Activated CD4-positive, alpha-beta T cell treated with anti-CD3 and anti-CD28 coated beads, Interleukin-10, Interleukin-2, amounts not matched to agents 100 ng/mL and 50 ng/mL, durations not matched to agents 16 hours and 8 hours (primary cell): ENCODE measurements around the gene CRACR2A.
A peak's percentile ranks its signal among the peaks of the same experiment; 100 is the strongest.

ENCODE experiments used
- DNase-seq: peaks from one replicate; pipeline ENCODE4 v3.0.0-alpha.2; 2020

The CRACR2A gene

DNA sequence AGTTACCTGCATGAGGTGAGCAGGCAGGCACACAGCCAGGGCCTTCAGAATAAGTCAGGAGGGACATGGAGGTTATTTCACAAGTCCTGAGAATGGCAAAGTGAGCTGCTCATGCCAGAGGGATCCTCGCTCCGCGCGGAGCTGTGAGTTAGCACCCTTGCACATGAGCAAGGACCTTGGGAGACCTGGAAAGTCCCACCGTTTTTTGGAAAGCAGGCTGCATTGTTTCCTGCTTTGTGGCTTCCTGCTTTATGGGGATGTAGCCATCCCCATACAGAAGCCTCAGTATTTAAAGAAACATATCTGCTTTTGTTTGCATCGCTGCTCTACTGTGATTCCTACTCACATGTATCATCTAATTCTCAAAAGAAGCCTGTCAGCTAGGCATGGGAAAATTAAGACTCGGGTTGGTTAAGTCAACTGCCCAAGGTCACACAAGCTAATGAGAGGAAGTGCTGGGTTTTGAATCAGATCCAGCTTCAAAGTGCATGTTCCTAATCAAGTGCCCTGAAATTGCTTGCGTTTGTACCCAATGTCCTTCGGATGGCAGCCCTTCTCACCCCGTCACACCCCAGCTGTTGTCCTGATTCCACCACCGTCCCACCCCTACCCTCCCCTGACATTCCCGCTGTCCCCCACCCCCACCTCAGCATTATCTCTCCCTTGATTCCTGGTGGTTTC is 106.2 kb downstream of the CRACR2A start:
- DNase-seq, result no peak

DNA sequence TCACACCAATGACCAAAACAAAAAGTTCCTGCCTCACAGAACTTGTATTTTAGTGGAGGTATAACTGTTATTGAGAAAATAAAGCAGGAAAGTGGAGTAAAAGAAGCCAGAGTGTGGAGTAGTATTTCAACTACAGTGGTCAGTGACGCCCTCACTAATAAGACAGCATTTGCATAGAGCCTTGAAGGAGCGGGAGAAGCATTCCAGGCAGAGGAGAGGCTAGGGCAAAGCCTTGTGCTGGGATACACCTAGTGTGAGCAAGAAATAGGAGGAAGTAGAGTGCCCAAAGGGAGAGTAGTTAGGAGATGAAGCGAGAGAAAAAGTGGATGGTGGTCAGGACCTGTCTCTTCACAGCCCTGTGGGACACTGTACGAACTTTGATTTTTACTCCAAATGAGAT is 107.8 kb downstream of the CRACR2A start:
- DNase-seq, result no peak

DNA sequence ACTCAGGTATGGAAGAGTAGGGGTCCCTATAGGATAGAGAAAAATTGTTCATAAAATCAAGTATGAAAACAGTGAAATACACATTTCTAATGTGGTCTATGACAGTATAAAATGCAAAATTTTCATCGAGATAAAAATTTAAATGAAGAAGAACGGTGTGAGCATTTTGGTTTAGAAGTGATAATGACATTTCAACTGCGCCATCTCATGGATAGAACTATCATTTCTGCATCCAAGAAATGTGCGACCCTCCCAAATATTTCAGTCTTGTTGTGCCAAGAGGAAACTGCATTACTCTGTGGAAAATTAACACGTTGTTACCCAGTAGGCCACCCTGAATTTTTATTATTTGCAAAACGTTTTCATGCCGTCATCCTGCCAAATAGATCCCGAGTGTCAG is 108.8 kb downstream of the CRACR2A start:
- no peak for DNase-seq

DNA sequence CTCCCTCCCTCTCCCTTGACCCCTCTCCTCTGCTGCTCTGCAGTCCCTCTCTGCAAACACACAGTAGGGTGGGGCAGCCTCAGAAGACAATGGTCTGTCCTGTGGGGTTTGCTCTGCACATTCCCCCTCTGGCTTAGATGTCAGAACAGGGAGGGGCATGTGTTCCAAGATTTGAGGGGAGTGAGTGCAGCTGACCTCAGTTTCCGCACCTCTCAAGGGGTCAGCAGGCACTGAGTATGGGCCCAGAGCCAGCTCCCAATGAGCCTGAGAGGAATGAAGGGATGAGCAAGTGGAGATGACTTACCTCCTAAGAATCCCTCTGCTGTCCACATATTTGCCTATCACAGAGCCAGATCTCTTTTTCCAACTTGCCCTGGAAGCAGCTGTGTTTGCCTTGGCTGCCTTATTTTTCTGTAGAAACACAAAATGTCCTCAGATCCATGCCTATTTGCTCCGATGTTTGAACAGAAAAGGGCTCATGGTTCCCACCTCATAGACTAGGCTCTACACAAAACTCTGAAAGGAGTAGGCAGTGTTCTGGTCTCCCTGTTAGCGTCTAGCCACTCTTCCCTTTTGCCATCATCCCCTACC is 111.4 kb downstream of the CRACR2A start:
- DNase-seq, result no peak

DNA sequence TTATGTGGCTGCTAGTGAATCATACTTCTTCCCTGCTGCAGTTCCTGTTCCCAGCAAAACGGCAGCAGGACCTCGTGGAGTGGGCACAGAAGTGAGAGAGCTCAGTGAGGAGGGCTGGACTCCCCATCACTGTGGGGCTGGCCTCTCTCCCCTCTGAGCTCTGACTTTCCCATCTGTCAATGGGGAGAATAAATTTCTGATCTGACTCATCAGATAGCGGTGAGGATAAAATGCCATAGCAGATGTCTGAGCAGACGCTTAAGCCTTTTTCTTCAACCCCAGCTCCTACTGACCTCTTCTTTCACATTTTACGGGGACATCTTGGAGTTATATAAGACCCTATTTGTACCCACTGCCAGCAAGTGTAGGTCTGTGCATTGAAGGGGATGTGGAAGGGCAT is 116.6 kb downstream of the CRACR2A start:
- DNase-seq, result no peak

DNA sequence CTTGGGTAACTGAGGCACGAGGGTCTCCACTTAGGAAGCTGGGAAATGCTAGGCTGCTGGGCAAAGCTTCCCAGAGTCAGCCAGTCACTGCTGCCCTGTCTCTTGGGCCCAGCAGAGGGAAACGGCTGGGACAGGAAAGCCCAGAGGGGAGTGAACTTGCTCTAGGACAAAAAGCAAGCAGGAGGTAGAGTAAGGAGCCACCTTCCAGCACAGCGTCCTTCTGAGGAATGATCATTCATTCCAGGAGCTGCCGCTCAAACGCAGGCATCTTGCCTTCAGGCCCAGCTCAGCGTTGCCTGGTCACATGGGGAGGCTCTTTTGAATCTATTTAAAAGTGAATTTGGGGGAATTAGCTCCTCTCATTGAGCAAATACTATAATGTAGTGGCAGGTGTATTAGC is 118.6 kb downstream of the CRACR2A start:
- no peak for DNase-seq

DNA sequence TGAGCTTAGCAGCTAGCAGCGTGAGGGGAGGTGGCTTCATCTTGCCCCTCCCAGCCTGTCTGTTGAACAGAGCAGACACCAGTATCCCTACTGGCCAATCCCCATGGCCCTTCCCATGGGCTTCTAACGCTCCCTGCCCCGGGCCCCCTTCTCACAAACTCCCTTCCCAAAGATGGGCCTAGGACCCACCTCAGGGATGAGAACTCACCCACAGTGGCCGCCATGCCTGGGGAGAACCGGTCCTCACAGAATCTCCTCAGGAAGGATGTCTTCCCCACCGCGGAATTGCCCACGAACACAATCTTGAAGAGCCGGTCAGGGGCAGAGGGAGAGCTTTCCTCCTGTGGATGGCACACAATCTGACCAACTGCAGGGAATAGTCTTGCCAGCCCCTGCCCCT is 119.5 kb downstream of the CRACR2A start:
- no peak for DNase-seq

DNA sequence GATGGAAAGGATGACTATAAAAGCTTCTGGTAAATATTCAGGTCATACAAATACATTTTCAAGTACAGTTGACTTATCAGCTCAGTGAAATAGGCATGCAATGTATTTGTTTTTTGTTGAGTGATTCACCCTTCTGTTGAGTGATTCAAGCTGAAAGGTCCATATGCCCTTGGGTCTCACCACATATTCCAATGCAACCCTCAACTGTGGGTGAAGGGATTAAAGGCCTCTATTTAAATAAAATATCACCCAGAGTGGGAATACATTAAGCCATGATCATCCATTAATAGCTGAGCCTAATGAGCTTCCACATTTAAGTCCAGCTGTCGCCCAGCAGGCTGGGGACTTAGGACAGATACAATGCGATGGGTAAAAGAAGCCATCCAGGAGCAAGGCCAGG is 120.2 kb downstream of the CRACR2A start:
- DNase-seq, result peak; percentile 9

DNA sequence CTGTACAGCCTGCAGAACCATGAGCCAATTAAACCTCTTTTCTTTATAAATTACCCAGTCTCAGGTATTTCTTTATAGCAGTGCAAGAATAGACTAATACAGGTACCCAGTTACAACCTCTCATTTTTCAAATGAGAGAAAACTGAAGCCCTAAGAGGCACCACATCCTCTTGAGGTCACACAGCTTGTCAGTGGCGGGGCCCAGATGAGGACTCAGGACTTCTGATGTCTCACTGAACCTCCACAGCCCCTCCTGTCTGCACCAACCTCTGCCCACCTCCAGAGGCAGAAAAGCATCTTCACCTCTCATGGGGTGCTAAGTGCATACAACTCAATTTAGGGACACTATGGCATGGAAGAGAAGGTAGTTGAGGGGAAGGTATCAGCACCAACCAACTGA is 120.7 kb downstream of the CRACR2A start:
- peak; percentile 46 for DNase-seq

DNA sequence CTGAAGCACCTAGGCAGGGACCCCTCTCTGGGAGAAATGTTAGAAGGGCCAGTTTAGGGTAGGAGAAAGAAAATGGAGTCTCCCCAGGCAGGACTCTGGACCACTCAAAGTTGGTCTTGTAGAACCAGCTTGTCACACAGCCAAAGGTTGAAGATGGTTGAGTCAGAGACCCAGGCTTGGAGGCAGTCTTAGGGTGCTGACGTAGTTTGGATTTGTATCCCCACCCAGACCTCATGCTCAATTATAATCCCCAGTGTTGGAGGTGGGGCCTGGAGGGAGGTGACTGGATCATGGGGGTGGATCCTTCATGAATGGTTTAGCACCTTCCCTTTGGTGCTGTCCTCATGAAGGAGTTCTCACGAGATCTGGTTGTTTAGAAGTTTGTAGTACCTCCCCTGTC is 121.2 kb downstream of the CRACR2A start:
- no peak for DNase-seq

DNA sequence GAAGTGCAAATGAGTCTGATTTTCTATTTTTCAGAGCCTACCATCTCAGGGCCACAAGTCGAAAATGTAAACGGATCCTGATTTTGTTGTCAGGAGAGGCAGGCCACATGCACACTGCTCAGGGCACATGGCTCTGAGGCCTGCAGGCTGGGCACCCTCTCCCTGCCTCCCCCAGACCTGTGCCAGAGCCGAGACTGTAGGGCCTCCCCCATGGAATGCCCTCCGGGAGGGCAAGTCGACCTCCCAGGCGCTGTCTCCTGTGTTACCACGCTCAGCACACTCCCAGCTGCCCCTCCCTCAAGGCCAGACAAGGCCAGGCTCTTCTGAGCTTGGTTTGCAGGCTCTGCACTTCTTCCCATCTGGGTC is 121.7 kb downstream of the CRACR2A start:
- DNase-seq, result no peak

DNA sequence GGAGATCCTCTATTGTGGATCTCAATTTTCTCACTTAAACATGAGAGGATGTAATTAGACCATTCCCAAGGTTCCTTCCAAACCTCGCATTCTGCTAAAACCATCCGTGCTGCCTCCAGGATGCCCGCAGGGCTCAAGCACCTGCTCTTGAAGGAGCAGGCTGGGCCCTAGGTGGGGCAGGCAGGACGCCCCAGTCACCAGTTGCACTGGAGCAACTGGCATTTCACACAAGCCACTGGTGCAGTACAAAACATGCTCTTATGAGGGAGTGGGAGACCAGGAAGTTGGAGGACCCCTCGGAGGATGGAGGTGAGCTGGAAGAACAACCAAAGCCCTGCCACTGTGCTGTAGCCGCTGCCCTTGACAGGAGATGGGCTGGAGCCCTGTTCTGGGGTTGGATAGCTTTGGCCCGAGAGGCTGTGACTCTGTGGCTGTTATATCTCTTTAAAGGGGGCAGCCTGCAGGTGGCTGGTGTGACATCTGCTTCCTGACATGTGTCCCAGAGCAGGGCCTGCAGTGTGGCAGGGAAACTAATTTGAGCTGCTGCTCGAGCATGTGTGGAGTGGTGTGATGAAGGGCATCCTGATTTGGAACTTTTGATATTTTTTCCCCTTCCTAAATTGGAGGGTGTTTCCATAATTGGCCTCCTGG is 122.2 kb downstream of the CRACR2A start:
- DNase-seq, result no peak

DNA sequence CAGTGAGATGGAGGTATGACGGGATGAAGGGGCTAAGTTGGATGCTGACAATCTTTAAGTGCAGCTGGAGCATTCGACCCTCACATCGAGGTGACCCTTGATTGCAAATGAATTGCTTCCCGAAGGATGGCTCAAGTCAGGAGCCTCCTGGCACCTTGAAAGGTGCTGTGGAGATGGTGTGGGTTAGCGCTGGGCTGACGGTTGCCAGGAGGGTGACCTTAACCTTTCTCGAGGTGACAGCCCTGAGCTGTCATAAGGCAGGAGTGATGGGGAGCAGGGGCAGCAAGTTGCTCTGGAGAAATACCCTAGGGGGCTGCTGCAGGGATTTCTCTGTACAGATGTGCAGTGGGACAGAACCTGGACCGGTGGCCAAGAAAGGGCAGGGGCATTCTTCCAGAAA is 122.8 kb downstream of the CRACR2A start:
- DNase-seq, result no peak

DNA sequence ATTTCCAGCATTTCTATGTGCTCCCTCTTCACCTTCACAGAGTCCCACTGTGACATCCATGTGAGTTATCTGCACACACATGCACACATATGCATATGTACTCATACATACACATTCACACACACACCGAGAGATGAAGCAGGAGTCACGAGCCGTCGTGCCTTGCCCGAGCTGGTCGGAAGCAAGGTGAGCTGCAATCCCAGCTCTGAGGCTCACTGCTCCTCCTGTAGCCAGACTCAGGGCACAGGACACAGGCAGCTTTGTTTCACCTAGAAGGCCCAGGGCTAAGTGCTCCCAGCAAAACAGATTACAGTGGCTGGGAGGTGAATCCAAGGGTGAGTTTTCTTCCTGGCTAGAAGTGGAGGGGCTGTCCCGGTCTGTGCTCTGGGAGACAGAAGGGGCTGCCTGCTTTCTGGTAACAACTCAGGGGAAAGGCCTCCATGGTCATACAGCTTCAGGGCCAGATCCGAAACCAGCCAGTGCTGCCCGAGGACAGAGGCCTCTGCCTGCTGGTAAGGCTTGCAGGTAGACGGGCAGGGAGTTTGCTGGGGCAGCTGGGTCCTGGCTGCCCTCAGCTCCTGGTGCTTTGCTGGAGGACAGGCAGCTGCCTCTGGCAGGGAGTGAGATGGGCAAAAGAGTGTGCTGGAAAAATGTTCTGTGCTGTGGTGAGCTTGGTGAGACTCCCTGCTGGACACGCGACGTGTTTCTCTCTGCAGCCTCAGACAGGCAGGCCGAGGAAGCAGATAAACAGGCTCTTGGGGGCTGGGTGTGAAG is 123.7 kb downstream of the CRACR2A start:
- no peak for DNase-seq

DNA sequence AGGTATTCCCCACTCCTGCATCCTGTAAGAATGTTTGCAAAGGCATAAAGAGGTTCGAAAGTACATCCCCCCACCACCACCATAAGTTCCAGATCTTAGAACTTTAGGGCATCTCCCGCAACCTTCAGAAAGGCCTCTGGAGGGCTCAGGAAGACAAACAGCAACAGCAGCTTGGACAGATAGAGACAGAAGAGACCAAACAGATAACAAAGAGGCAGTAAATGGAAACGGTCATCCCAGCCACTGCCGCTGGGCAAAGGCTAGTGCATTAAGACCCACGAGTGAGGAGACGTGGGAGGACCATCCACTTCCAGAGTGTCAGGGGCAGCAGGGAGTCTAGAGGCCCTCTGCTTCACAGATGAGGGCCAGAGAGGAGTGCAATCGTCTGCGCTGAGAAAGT is 124.3 kb downstream of the CRACR2A start:
- DNase-seq, result no peak

DNA sequence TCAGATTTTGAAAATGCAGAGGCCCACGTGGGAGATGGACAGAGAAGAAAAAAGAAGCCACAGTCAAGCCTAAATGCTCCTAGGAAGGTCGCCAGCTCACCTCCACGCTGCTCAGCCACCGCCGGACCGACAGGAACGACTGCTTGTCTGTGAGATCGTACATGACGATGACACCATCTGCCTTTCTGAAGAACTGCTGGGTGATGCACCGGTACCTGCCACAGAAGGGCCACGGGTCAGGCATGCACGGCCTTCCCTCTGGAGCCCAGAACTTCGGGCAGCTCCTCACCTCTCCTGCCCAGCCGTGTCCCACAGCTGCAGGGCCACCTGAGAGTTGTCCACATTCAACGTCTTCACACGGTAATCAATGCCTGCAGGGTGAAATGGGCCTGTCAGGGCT is 125.6 kb downstream of the CRACR2A start:
- no peak for DNase-seq

DNA sequence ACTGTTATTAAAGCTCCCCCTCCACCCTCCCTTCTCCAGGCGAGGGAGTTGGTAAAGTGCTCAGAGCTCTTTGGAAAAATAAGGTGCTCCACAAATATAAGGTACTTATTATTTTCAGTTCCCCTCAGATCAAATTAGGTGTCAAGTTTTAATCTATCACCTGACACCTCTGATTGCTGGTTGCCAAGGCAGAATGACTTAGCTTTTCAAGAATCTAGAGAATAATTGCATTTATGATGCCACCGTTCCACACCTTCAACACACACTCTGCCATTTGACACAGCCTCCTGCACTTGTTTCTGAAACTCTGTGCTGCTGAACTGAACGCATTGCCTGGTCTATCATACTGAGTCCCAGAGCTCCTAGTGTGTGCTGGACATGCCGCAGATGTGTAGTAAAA is 128.6 kb downstream of the CRACR2A start:
- no peak for DNase-seq

DNA sequence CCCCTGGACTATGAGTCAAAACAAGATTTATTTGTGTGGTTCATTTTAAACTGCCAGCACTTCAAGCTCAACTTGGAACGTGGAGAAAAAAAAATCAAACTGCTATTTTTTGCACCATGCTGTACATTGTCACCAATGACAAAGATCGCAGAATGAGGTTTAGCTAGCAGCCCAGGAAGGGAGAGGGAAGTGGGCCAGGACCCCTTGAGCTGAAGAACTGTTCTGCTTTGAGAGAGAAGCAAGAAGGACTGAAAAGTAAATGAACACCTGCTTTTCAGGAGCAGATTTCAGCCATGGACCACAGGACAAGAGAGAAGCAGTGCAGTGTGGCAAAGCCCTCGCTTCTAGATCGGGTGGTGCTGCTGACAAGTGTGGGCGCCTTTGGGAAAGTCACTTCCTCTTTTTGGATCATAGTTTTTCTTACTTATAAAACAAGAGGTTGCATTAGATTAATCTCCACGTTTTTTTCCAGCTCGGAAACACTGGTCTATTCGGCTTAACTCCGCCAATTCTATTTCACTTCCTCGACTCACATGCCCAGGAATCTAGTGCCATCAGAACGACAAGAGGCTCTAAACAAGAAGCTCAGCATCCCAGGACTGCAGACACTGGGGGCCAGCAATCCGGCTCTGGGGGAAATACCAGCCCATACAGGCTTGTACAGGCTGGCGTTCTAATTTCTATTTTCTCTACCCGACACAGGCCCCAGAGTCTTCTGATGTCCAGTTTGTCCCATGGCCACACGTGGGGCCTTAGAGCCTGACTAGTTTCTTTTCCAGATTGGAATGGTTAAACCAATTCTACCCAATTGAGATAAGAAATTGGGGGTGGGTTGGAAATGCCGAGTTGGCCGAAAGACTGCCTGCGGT is 129.9 kb downstream of the CRACR2A start:
- peak; percentile 36 for DNase-seq

DNA sequence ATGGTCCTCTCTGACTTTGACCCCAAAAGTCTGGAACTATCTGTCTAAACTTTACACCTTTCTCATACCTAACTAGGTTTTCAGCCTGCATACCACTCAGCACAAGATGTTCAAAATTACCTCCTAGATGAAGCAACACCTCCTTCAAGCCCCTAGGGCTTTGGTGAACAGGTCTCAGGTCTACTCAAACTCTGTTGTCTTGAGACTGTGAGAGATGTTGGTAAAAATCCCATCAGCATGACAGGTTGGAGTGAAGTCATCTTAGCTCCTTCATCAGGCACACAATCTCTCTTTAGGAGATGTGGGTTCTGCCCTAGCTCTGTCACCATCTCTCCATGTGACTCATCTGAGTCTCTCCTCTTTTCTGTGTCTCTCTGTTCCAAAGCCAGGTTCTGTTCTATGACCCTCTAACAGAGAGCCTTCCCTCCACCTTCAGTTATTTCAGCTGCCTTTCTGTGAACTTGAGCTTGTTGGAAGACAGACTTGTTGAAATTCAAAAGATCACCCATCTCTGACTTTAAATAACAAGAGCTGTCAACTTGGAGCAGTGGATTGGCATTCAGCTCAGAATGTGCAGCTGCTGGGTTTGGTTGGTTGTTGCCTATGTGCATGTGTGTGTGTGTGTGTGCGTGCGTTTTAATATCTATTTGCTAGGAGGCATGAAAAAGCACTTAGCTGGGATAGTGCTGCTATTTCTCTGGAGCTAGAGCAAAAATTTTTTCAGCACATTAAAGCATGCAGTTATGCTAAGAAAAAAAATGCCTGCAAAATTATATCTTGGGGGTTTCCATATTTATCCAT is 130.7 kb downstream of the CRACR2A start:
- DNase-seq, result peak; percentile 73

DNA sequence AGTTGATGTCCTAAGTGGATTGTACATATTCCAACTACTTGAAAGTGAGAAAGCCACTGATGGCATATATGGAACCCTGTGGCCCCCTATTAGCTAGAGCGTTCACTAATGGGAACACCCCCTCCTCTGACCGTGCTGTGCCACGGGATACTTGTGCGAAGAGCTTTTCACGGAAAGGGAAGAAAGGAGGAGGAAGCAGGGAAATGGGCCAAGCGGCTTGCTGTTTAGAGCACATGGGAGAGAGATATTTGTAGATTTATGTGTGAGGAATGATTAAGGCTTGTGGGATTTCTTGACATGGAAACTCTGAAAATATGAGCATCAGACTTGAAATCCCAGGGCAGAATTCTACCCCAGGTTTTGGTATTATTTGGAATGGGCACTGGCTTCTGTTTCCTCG is 132.1 kb downstream of the CRACR2A start:
- DNase-seq, result no peak

DNA sequence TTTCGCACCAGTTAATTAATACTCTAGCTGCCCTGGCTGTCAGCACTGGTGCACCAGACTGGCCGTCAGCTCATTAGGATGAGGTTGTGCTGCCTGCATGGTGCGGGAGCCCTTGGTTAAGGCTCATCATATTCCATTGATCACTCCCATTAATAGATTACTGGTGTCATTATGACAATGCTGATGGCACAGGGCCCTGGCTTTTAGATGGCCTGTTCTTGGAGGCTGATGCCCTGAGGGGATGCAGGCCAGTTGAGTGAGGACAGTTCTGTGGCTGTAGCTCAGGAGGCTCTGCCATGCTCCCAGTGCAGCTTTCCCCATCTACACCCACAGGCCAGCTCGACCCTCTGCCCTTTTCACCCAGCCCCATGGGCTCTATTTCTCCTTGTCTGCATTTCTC is 135.3 kb downstream of the CRACR2A start:
- no peak for DNase-seq

DNA sequence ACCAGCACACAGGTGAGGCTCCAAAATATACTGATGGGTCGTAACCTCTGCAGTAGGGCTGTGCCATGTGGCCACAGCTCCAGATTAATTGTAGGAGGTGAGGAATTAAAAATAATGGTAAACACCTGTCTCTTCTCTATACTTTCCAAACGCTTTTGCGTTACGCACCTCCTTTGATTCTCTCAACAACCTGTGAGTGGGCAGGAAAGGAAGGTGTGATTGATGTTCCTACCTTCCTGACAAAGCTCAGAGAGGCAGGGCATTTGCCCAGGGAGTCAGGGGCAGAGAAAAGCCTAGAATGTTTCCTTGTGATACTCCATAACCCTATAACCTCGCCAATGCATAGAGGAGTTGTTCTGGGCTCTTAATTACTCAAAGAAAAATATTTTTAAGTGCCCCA is 137.0 kb downstream of the CRACR2A start:
- DNase-seq, result no peak
